Astrocyte (in vitro differentiated cells and primary cell): ENCODE measurements around the gene KIF21B. TPM values are rescaled to one million over a fixed set of nuclear protein-coding genes. Genes with fewer than 3 reads are reported as not detected.

Experiments
- DNase-seq: peaks from one replicate; pipeline ENCODE4 v3.0.0-alpha.2; 2010; ENCODE audit warnings: low read depth
- FAIRE-seq: peaks from 2 replicates; lab custom pipeline; 2011; peaks lifted over from hg19 to GRCh38; lab: Jason Lieb, UNC
- H2AFZ ChIP-seq: 2 replicates; pipeline ENCODE4 v1.6.0; 2012; ENCODE audit warnings: low read depth, low read length, inconsistent platforms
- H3K27ac ChIP-seq: 2 replicates; pipeline ENCODE4 v1.5.1; 2011; ENCODE audit warnings: low read depth, low read length, inconsistent platforms
- H3K27me3 ChIP-seq: 2 replicates; pipeline ENCODE4 v1.6.0; 2011; ENCODE audit warnings: low read length, inconsistent platforms; ENCODE audit not compliant: insufficient read depth
- H3K36me3 ChIP-seq: 2 replicates; pipeline ENCODE4 v1.5.1; 2011; ENCODE audit warnings: low read length, inconsistent platforms; ENCODE audit not compliant: insufficient read depth
- H3K4me1 ChIP-seq: 2 replicates; pipeline ENCODE4 v1.5.1; 2011; ENCODE audit warnings: low read length, inconsistent platforms; ENCODE audit not compliant: insufficient read depth
- H3K4me2 ChIP-seq: 2 replicates; pipeline ENCODE4 v1.6.0; 2012; ENCODE audit warnings: low read length, inconsistent platforms
- H3K4me3 ChIP-seq: 2 replicates; pipeline ENCODE4 v1.5.1; 2011; ENCODE audit warnings: low read depth, mild to moderate bottlenecking, low read length, inconsistent platforms; ENCODE audit not compliant: insufficient read depth
- H3K79me2 ChIP-seq: 2 replicates; pipeline ENCODE4 v1.6.0; 2012; ENCODE audit warnings: mild to moderate bottlenecking, low read length, inconsistent platforms; ENCODE audit not compliant: insufficient read depth
- H3K9ac ChIP-seq: 2 replicates; pipeline ENCODE4 v1.6.0; 2012; ENCODE audit warnings: mild to moderate bottlenecking, low read length, inconsistent platforms
- H3K9me3 ChIP-seq: 2 replicates; pipeline ENCODE4 v1.5.1; 2012; ENCODE audit warnings: low read depth, mild to moderate bottlenecking, low read length, inconsistent platforms; ENCODE audit not compliant: insufficient read depth
- H4K20me1 ChIP-seq: 2 replicates; pipeline ENCODE4 v1.6.0; 2012; ENCODE audit warnings: low read length, inconsistent platforms; ENCODE audit not compliant: insufficient read depth
- H3K27ac Mint-ChIP-seq: one replicate; pipeline ENCODE4 v1.8.0; 2021; ENCODE audit warnings: mild to moderate bottlenecking, mixed read lengths; ENCODE audit not compliant: unreplicated experiment
- H3K27me3 Mint-ChIP-seq: one replicate; pipeline ENCODE4 v1.8.0; 2021; ENCODE audit warnings: low read depth, mixed read lengths; ENCODE audit not compliant: unreplicated experiment
- H3K36me3 Mint-ChIP-seq: one replicate; pipeline ENCODE4 v1.8.0; 2021; ENCODE audit warnings: low read depth, mixed read lengths; ENCODE audit not compliant: unreplicated experiment
- H3K4me1 Mint-ChIP-seq: one replicate; pipeline ENCODE4 v1.8.0; 2021; ENCODE audit warnings: low read depth, mixed read lengths; ENCODE audit not compliant: unreplicated experiment
- H3K4me3 Mint-ChIP-seq: one replicate; pipeline ENCODE4 v1.8.0; 2021; ENCODE audit warnings: mild to moderate bottlenecking, moderate library complexity, mixed read lengths; ENCODE audit not compliant: unreplicated experiment
- H3K9me3 Mint-ChIP-seq: one replicate; pipeline ENCODE4 v1.8.0; 2021; ENCODE audit warnings: mild to moderate bottlenecking, mixed read lengths; ENCODE audit not compliant: unreplicated experiment
- CTCF ChIP-seq: IDR thresholded peaks from 2 replicates; pipeline ENCODE4 v1.5.1; 2011; ENCODE audit warnings: low read depth, mild to moderate bottlenecking, inconsistent platforms, low read length, moderate library complexity; ENCODE audit not compliant: insufficient read depth
- EZH2 ChIP-seq: IDR thresholded peaks from 2 replicates; pipeline ENCODE4 v1.6.1; 2012; ENCODE audit warnings: mild to moderate bottlenecking, low read length, inconsistent platforms; ENCODE audit not compliant: insufficient read depth
- total RNA-seq: library from RNA; stranded (reverse); gene quantifications from 2 replicates; pipeline ENCODE4 v1.2.1, GENCODE V29; 2021

Gene KIF21B
- total RNA-seq, 1 donor from 2014 or later: 4.7 TPM

GRCh38 chr1:200971955-200972711, 51.4 kb downstream of the KIF21B start:
- Histone ChIP-seq H3K4me3 (no peak overlapping the region), H3K27me3 (no peaks in the 10 kb centered on the region), H3K4me1 (no peaks in the 10 kb centered on the region), H3K79me2 (no peaks in the 10 kb centered on the region), H3K36me3 (no peaks in the 10 kb centered on the region), H3K27ac (no peak overlapping the region), H3K9ac (no peak overlapping the region), H2AFZ (no peak overlapping the region), H3K4me2 (peak overlapping the region; percentile 30), H4K20me1 (no peaks in the 10 kb centered on the region), H3K9me3 (no peaks in the 10 kb centered on the region)
- no peak for DNase-seq
- no peaks in the 10 kb centered on the region for H3K9me3 Mint-ChIP-seq
- H3K27me3 Mint-ChIP-seq: peaks cover 7% of the 10 kb centered on the region
- H3K4me3 Mint-ChIP-seq: no peak overlapping the region
- no peaks in the 10 kb centered on the region for H3K4me1 Mint-ChIP-seq
- FAIRE-seq: no peak
- peaks cover 1% of the 10 kb centered on the region for H3K36me3 Mint-ChIP-seq
- TF ChIP-seq EZH2 (no peak), CTCF (peak; percentile 53)
- H3K27ac Mint-ChIP-seq: no peak overlapping the region

GRCh38 chr1:200971428-200971903, 52.0 kb downstream of the KIF21B start:
- DNase-seq (no peak), FAIRE-seq (no peak)
- TF ChIP-seq EZH2: no peak
- no peak for TF ChIP-seq CTCF

More at GRCh38 chr1:200971428-200971903, 52.0 kb downstream of the KIF21B start:
- Histone ChIP-seq H3K9ac (no peak overlapping the region), H2AFZ (no peak overlapping the region), H3K4me1 (no peaks in the 10 kb centered on the region), H3K36me3 (no peaks in the 10 kb centered on the region), H4K20me1 (no peaks in the 10 kb centered on the region), H3K27me3 (no peaks in the 10 kb centered on the region), H3K9me3 (no peaks in the 10 kb centered on the region), H3K27ac (no peak overlapping the region), H3K4me3 (no peak overlapping the region), H3K79me2 (no peaks in the 10 kb centered on the region), H3K4me2 (no peak overlapping the region)
- Mint-ChIP-seq H3K27ac (no peak overlapping the region), H3K4me1 (no peaks in the 10 kb centered on the region), H3K9me3 (no peaks in the 10 kb centered on the region), H3K27me3 (peaks cover 12% of the 10 kb centered on the region), H3K36me3 (peaks cover 1% of the 10 kb centered on the region), H3K4me3 (no peak overlapping the region)
